Fibroblast of villous mesenchyme (primary cell): ENCODE results near the gene DCAF8. TPM values are rescaled to one million over a fixed set of nuclear protein-coding genes. Genes with fewer than 3 reads are reported as not detected.

ENCODE experiments used
- DNase-seq: peaks from one replicate; pipeline ENCODE4 v3.0.0-alpha.2; 2010; ENCODE audit warnings: low read depth
- H3K4me3 ChIP-seq: 2 replicates; pipeline ENCODE4 v1.5.1; 2011; ENCODE audit warnings: low read depth, mild to moderate bottlenecking, low read length
- CTCF ChIP-seq: IDR thresholded peaks from 2 replicates; pipeline ENCODE4 v1.5.1; 2012; ENCODE audit warnings: low read depth, mild to moderate bottlenecking, low read length; ENCODE audit not compliant: insufficient read depth
- total RNA-seq: library from RNA; depleted of rRNA; stranded (reverse); fragments of >200 nt; gene quantifications from 2 replicates; pipeline ENCODE4 v1.2.3, GENCODE V29; 2012

Gene DCAF8
- total RNA-seq, 1 donor: 75.1 TPM

- DNase-seq: no peak
- H3K4me3 ChIP-seq: no peak overlapping the region
- no peak for TF ChIP-seq CTCF
These were observed 2.5 kb upstream of the DCAF8 start for GRCh38 chr1:160264795-160265307.

- DNase-seq: peak; percentile 91
- H3K4me3 ChIP-seq: peak overlapping the region; percentile 100
- no peak for TF ChIP-seq CTCF
These were observed 825 bp downstream of the DCAF8 start for GRCh38 chr1:160261556-160261892.

GRCh38 chr1:160260406-160261382 lies 1.7 kb downstream of the DCAF8 start:
- peak; percentile 95 for DNase-seq
- no peak for TF ChIP-seq CTCF
- peak overlapping the region; percentile 100 for H3K4me3 ChIP-seq

GRCh38 chr1:160258177-160258798 lies 4.1 kb downstream of the DCAF8 start:
- TF ChIP-seq CTCF: no peak
- peak; percentile 14 for DNase-seq
- H3K4me3 ChIP-seq: no peak overlapping the region

- no peak for TF ChIP-seq CTCF
- no peak overlapping the region for H3K4me3 ChIP-seq
- DNase-seq: no peak
These were observed 4.8 kb downstream of the DCAF8 start for GRCh38 chr1:160257411-160258015.

GRCh38 chr1:160256396-160257046 lies 5.8 kb downstream of the DCAF8 start:
- no peak for TF ChIP-seq CTCF
- no peak overlapping the region for H3K4me3 ChIP-seq
- DNase-seq: peak; percentile 86
